ENCODE data around the gene PSD4. TPM values are rescaled to one million over a fixed set of nuclear protein-coding genes. Genes with fewer than 3 reads are reported as not detected.

The PSD4 gene
- total and polyA plus RNA-seq, 2 donors from 2014 or later = 16.2 to 42.0 TPM

DNA sequence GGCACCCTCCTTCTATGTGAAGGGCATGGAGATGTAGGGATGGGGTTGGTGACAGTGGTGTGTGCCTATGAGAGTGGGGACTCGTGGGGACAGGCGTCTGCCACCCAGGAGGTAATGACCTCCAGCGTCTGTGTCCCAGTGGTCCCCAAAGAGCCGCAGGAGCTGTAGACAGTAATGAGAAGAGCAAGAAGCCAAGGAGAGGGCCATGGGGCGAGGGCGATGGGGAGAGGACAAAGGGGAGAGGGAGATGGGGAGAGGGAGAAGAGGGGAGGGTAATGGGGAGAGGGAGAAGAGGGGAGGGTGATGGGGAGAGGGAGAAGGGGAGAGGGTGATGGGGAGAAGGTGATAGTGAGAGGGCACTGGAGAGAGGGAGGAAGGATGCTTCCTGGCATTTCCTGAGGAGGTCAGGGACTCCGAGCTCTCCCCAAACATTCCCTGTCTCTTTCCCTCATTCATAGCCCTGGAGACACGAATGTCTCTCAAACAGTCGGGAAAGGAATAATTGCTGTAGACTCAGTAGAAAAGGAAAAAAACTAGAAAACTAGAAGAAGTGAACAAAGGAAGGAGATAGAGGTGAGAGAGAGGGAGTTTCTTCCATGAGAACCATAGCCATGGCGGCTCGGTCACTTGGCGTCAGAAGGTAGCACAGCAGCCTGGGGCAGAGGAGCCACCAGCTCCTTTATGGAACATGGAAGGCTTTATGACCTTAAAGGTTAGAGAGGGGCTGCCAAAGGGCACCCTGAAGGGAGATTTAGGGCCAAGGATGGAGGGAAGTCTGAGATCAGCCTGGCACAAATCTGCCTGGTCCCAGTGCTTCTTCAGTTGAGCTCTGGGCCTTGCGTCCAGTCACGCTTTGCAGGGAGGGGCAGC lies 39.5 kb downstream of the PSD4 start:
- peak overlapping the region; percentile 80 to 89 for H3K27ac ChIP-seq (ENCODE audit: low read depth in 2 of 2, low read length in 2 of 2)
- DNase-seq (peak in 1 of 5 donors; percentile 47), FAIRE-seq (no peak)
- H3K36me3 ChIP-seq (ENCODE audit: control insufficient read depth in 2 of 3, insufficient read depth in 3 of 3, low read length in 3 of 3) = no peaks in the 10 kb centered on the region
- H3K9me3 ChIP-seq (ENCODE audit: control insufficient read depth in 2 of 3, insufficient read depth in 1 of 3, low read length in 3 of 3) = no peaks in the 10 kb centered on the region
- TF ChIP-seq CTCF (IDR thresholded peaks at IDR 0.05; ENCODE audit: borderline replicate concordance, extremely low read depth, insufficient read depth) = no peak
- no peaks in the 10 kb centered on the region for H3K27me3 ChIP-seq (ENCODE audit: control insufficient read depth, insufficient read depth, low read length)
- no peak overlapping the region for H3K4me3 ChIP-seq (ENCODE audit: low read length in 3 of 3)
- H3K4me1 ChIP-seq (ENCODE audit: control insufficient read depth in 2 of 3, insufficient read depth in 2 of 3, low read depth in 1 of 3, low read length in 3 of 3) = peaks cover 19 to 56% (median 51%) of the 10 kb centered on the region in 3 donors
- H3K9ac ChIP-seq (ENCODE audit: low read length in 3 of 3) = peak overlapping the region in 1 of 3 donors; percentile 60
- intact Hi-C loops (cut with DNase I) = no loop called here

GRCh38 chr2:113214141-113214540 lies 40.4 kb downstream of the PSD4 start:
- Histone ChIP-seq H3K9ac (ENCODE audit: low read length in 3 of 3) (no peak overlapping the region), H3K36me3 (ENCODE audit: control insufficient read depth in 2 of 3, insufficient read depth in 3 of 3, low read length in 3 of 3) (no peaks in the 10 kb centered on the region), H3K27me3 (ENCODE audit: control insufficient read depth, insufficient read depth, low read length) (no peaks in the 10 kb centered on the region), H3K4me3 (ENCODE audit: low read length in 3 of 3) (no peak overlapping the region), H3K27ac (ENCODE audit: low read depth in 2 of 2, low read length in 2 of 2) (peak overlapping the region; percentile 80 to 89), H3K9me3 (ENCODE audit: control insufficient read depth in 2 of 3, insufficient read depth in 1 of 3, low read length in 3 of 3) (no peaks in the 10 kb centered on the region), H3K4me1 (ENCODE audit: control insufficient read depth in 2 of 3, insufficient read depth in 2 of 3, low read depth in 1 of 3, low read length in 3 of 3) (peaks cover 16 to 65% (median 52%) of the 10 kb centered on the region in 3 donors)
- FAIRE-seq (no peak), DNase-seq (peak in 1 of 5 donors; percentile 45)
- no peak for TF ChIP-seq CTCF (IDR thresholded peaks at IDR 0.05; ENCODE audit: borderline replicate concordance, extremely low read depth, insufficient read depth)
- intact Hi-C loops (cut with DNase I) = no loop called here

DNA sequence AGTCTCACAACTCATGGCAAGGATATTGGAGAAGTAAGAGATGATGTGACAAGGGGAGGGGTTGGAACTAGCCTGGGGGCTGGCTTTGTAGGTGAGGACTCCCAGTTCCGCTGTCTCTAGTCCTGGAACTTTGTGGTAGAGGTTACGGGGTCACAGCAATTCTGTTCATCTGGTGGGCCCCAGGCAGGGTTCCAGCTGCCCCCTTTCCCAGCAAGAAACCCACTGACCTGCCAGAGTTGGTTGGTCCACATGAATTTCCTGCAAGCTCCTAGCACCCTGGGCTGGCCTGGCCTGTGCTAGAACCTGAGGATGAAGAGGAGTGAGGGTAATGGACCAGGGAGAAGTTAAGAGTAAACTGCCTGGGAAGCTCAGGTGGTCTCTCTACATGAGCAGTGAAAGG lies 41.3 kb downstream of the PSD4 start:
- Histone ChIP-seq H3K9me3 (ENCODE audit: control insufficient read depth in 2 of 3, insufficient read depth in 1 of 3, low read length in 3 of 3) (no peaks in the 10 kb centered on the region), H3K4me3 (ENCODE audit: low read length in 3 of 3) (no peak overlapping the region), H3K9ac (ENCODE audit: low read length in 3 of 3) (no peak overlapping the region), H3K27me3 (ENCODE audit: control insufficient read depth, insufficient read depth, low read length) (no peaks in the 10 kb centered on the region), H3K36me3 (ENCODE audit: control insufficient read depth in 2 of 3, insufficient read depth in 3 of 3, low read length in 3 of 3) (no peaks in the 10 kb centered on the region), H3K27ac (ENCODE audit: low read depth in 2 of 2, low read length in 2 of 2) (peak overlapping the region in 1 of 2 donors; percentile 56), H3K4me1 (ENCODE audit: control insufficient read depth in 2 of 3, insufficient read depth in 2 of 3, low read depth in 1 of 3, low read length in 3 of 3) (peaks cover 14 to 66% (median 55%) of the 10 kb centered on the region in 3 donors)
- TF ChIP-seq CTCF (IDR thresholded peaks at IDR 0.05; ENCODE audit: borderline replicate concordance, extremely low read depth, insufficient read depth) = no peak
- peak in 1 of 5 donors; percentile 56 for DNase-seq
- intact Hi-C loops (cut with DNase I) = no loop called here
- no peak for FAIRE-seq

Data from kidney (tissue), 14 donors.